GM12878 (cell line): ENCODE measurements around the gene OR4D6. TPM values are rescaled to one million over a fixed set of nuclear protein-coding genes. Genes with fewer than 3 reads are reported as not detected.

Source experiments
- ATAC-seq: fragments of 200-7000 bp; cut with Tn5 transposase; 3 replicates; pipeline ENCODE4 v1.9.1; 2020; ENCODE audit warnings: mild to moderate bottlenecking, moderate library complexity
- BruUV-seq: library from RNA; stranded (reverse); fragments of 400-500 nt; replicated peaks from 2 replicates; lab custom pipeline; 2021; lab: Mats Ljungman, UMichigan
- CTCF ChIA-PET: fragments of 300-600 bp; sonication (Branson Sonifier 250); formaldehyde crosslinking; extraction: SDS; loops from one replicate; lab custom pipeline; 2021; ENCODE audit warnings: inconsistent platforms; lab: Yijun Ruan, JAX
- POLR2A ChIA-PET: fragments of 350-600 bp; formaldehyde crosslinking; extraction: SDS; loops from one replicate; lab custom pipeline; 2021; ENCODE audit warnings: inconsistent platforms; lab: Charles Lee
- RAD21 ChIA-PET: fragments of 300-600 bp; sonication (Branson Sonifier 250); formaldehyde crosslinking; loops from one replicate; lab custom pipeline; 2023; ENCODE audit warnings: antibody characterized with exemption; ENCODE audit not compliant: unreplicated experiment; lab: Charles Lee
- SMC1A ChIA-PET: fragments of 300-600 bp; sonication (Branson Sonifier 250); formaldehyde crosslinking; loops from one replicate; lab custom pipeline; 2023; ENCODE audit not compliant: unreplicated experiment, uncharacterized antibody; lab: Charles Lee
- DNase-seq: peaks from one replicate; pipeline ENCODE4 v3.0.0-alpha.2; 2011; ENCODE audit warnings: low read depth, low spot score
- FAIRE-seq: peaks from 3 replicates; lab custom pipeline; 2011; peaks lifted over from hg19 to GRCh38; lab: Jason Lieb, UNC
- H2AFZ ChIP-seq: 2 replicates; pipeline ENCODE4 v1.6.0; 2011; ENCODE audit warnings: low read depth, low read length, control low read depth; ENCODE audit not compliant: control insufficient read depth
- H3K27ac ChIP-seq: 2 replicates; pipeline ENCODE4 v1.5.1; 2011; ENCODE audit warnings: control low read depth; ENCODE audit not compliant: control insufficient read depth, insufficient read depth
- H3K27me3 ChIP-seq, 2 experiments: replicated peaks in 1 of 2; 2 replicates each; pipeline versions ENCODE4 v1.6.0 to v1.6.1; 2011; ENCODE audit warnings: low read length in 1 of 2; ENCODE audit not compliant: control insufficient read depth in 2 of 2, insufficient read depth in 2 of 2
- H3K36me3 ChIP-seq, 2 experiments: 2 replicates each; pipeline ENCODE4 v1.5.1; 2011; ENCODE audit warnings: low read length in 1 of 2; ENCODE audit not compliant: control insufficient read depth in 2 of 2, insufficient read depth in 2 of 2
- H3K4me1 ChIP-seq: 2 replicates; pipeline ENCODE4 v1.6.1; 2011; ENCODE audit warnings: mild to moderate bottlenecking, low read length, moderate library complexity, mixed read lengths; ENCODE audit not compliant: control insufficient read depth, insufficient read depth
- H3K4me2 ChIP-seq: 2 replicates; pipeline ENCODE4 v1.6.0; 2011; ENCODE audit warnings: control low read depth; ENCODE audit not compliant: control insufficient read depth, insufficient read depth
- H3K4me3 ChIP-seq: fragments of 200-600 bp; sonication (generic); 2 replicates; pipeline ENCODE4 v1.5.1; 2016
- H3K79me2 ChIP-seq: 2 replicates; pipeline ENCODE4 v1.6.0; 2011; ENCODE audit warnings: low read length; ENCODE audit not compliant: control insufficient read depth, insufficient read depth
- H3K9ac ChIP-seq: 2 replicates; pipeline ENCODE4 v1.8.0; 2011; ENCODE audit warnings: low read length, control low read depth, mixed read lengths; ENCODE audit not compliant: control insufficient read depth, insufficient read depth
- H3K9me3 ChIP-seq: replicated peaks from 3 replicates; pipeline ENCODE4 v1.5.1; 2011; ENCODE audit warnings: mild to moderate bottlenecking, low read length; ENCODE audit not compliant: control insufficient read depth, insufficient read depth
- H4K20me1 ChIP-seq: 2 replicates; pipeline ENCODE4 v1.6.0; 2011; ENCODE audit not compliant: control insufficient read depth, insufficient read depth
- BACH1 ChIP-seq: fragments of 450-650 bp; IDR thresholded peaks from 2 replicates; pipeline ENCODE4 v1.6.1; 2017; ENCODE audit warnings: mild to moderate bottlenecking, borderline replicate concordance
- BHLHE40 ChIP-seq, 2 experiments: fragments of 450-650 bp in 1 of 2; IDR thresholded peaks; 2 replicates each; pipeline ENCODE4 v1.6.1; 2011 to 2017; ENCODE audit warnings: low read depth in 2 of 2, borderline replicate concordance in 1 of 2, improper control_type of control experiment in 1 of 2, low read length in 1 of 2, mild to moderate bottlenecking in 1 of 2
- BRCA1 ChIP-seq: IDR thresholded peaks from 2 replicates; pipeline ENCODE4 v1.6.1; 2011; ENCODE audit warnings: low read depth, low read length, improper control_type of control experiment
- ESRRA ChIP-seq: IDR thresholded peaks from 2 replicates; pipeline ENCODE4 v1.6.1; 2012; ENCODE audit warnings: mild to moderate bottlenecking, low read length, improper control_type of control experiment
- GABPA ChIP-seq: IDR thresholded peaks from 2 replicates; pipeline ENCODE4 v1.6.1; 2014; ENCODE audit warnings: antibody characterized with exemption, low read depth, mild to moderate bottlenecking, inconsistent platforms
- HDGF ChIP-seq: fragments of 450-650 bp; IDR thresholded peaks from 2 replicates; pipeline ENCODE4 v1.6.1; 2016; ENCODE audit warnings: antibody characterized with exemption
- IRF4 ChIP-seq: IDR thresholded peaks from 2 replicates; pipeline ENCODE4 v1.6.1; 2011; ENCODE audit warnings: low read depth, low read length
- MXI1 ChIP-seq: fragments of 150-350 bp; IDR thresholded peaks from 2 replicates; pipeline ENCODE4 v1.6.1; 2011; ENCODE audit warnings: low read depth, mild to moderate bottlenecking, inconsistent platforms, low read length, improper control_type of control experiment
- NR2C2 ChIP-seq: IDR thresholded peaks from 2 replicates; pipeline ENCODE4 v1.6.1; 2011; ENCODE audit warnings: borderline replicate concordance, low read depth; ENCODE audit not compliant: control insufficient read depth, insufficient read length
- RFX5 ChIP-seq: IDR thresholded peaks from 2 replicates; pipeline ENCODE4 v1.6.1; 2011; ENCODE audit warnings: low read depth, low read length, improper control_type of control experiment
- STAT1 ChIP-seq: fragments of 450-650 bp; conservative IDR thresholded peaks from 2 replicates; pipeline ENCODE4 v1.6.1; 2014; ENCODE audit warnings: antibody characterized with exemption, mild to moderate bottlenecking
- WRNIP1 ChIP-seq: IDR thresholded peaks from 2 replicates; pipeline ENCODE4 v1.6.1; 2011; ENCODE audit warnings: low read depth, low read length, improper control_type of control experiment, borderline replicate concordance
- ZNF217 ChIP-seq: fragments of 450-650 bp; IDR thresholded peaks from 2 replicates; pipeline ENCODE4 v1.6.1; 2017; ENCODE audit warnings: antibody characterized with exemption, mild to moderate bottlenecking
- WGBS: methylation state at CpG from one replicate; pipeline ENCODE4 v1.1.6; 2016; ENCODE audit warnings: low lambda C conversion rate; ENCODE audit not compliant: insufficient replicate concordance, insufficient coverage; ENCODE audit errors: missing lambda C conversion rate; 5-methylcytosine and 5-hydroxymethylcytosine counted together
- in situ Hi-C: fragments of 300-500 bp; cut with MboI; formaldehyde crosslinking; loops from 9 replicates; pipeline ENCODE4 v1.14.3; 2018; ENCODE audit warnings: mixed read lengths
- intact Hi-C: fragments of 100-400 bp; cut with micrococcal nuclease; formaldehyde crosslinking; loops from one replicate; pipeline ENCODE4 v1.14.2; 2022; ENCODE audit not compliant: unreplicated experiment
- polyA plus RNA-seq, 11 experiments: library from polyadenylated mRNA; depleted of rRNA in 4 of 11; unstranded in 6 of 11; stranded (reverse) in 5 of 11; fragments of >200 nt; fragmentation: Nextera tagmentation in 4 of 11; fragmentation: Illumina TruSeq in 1 of 11; extraction: Ambion mirVana in 4 of 11; extraction: Trizol in 1 of 11; gene quantifications; 1 replicate in 1 of 11; 2 replicates in 10 of 11; pipeline versions ENCODE4 v1.2.1 to v1.2.3, GENCODE V29; 2011 to 2016; ENCODE audit warnings: inconsistent platforms in 2 of 11, missing spikeins in 2 of 11, low read depth in 1 of 11
- total RNA-seq, 4 experiments: library from RNA; depleted of rRNA in 3 of 4; stranded (reverse); fragments of >200 nt in 3 of 4; fragmentation: Illumina TruSeq in 1 of 4; extraction: Trizol in 1 of 4; gene quantifications; 2 replicates each; pipeline versions ENCODE4 v1.2.1 to v1.2.3, GENCODE V29; 2013 to 2021
- TF ChIP-seq, protein P1 (sequence below): IDR thresholded peaks from 2 replicates; pipeline ENCODE4 v1.6.1; 2011; ENCODE audit warnings: borderline replicate concordance, low read depth, mild to moderate bottlenecking, moderate library complexity, mixed read lengths, low read length; ENCODE audit not compliant: insufficient read depth; ENCODE audit errors: extremely low read length
- TF ChIP-seq, protein P2 (sequence below): fragments of 450-650 bp; IDR thresholded peaks from 2 replicates; pipeline ENCODE4 v1.6.1; 2017; ENCODE audit warnings: mild to moderate bottlenecking, moderate library complexity
- TF ChIP-seq, protein P3 (sequence below): fragments of 150-350 bp; IDR thresholded peaks from 2 replicates; pipeline ENCODE4 v1.6.1; 2016; ENCODE audit warnings: low read depth, low read length

OR4D6 gene
- total and polyA plus RNA-seq, 10 of the 15 experiments (the other 5 are each of a cell fraction or from before 2014, with no cell fraction given): not detected

DNA sequence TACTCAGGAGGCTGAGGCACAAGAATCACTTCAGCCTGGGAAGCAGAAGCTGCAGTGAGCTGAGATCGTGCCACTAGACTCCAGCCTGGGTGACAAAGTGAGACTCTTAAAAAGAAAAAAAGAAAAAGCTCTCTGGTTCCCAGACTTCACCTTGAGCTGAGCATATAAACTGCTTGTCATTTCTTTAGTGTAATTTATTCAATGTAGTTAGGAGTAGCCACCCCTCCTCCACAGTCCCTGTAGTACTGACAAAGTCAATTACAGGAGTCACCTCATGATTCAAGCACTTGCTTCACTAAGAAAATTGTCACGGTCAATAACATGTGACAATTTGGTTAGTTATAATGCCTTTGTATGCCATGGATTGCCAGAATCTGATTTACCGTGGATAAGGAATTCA lies 23.6 kb downstream of the OR4D6 start:
- SMC1A ChIA-PET: no interaction called here
- no TSS peak for BruUV-seq
- no peak for ATAC-seq
- no peak for DNase-seq
- H3K4me3 ChIP-seq: no peak overlapping the region
- FAIRE-seq: no peak
- WGBS: 3% methylated on average over 3 of the region's 3 CpGs
- no peak overlapping the region for H3K27ac ChIP-seq
- H4K20me1 ChIP-seq: no peaks in the 10 kb centered on the region
- no peak overlapping the region for H3K9ac ChIP-seq
- no peaks in the 10 kb centered on the region; the same call in 1 of the 2 replicates for H3K4me1 ChIP-seq
- H3K36me3 ChIP-seq: no peaks in the 10 kb centered on the region
- RAD21 ChIA-PET: no interaction called here
- CTCF ChIA-PET: no interaction called here
- no peaks in the 10 kb centered on the region for H3K9me3 ChIP-seq
- intact Hi-C loops (no loop called here), in situ Hi-C loops (no loop called here)
- no peak overlapping the region for H3K4me2 ChIP-seq
- H3K27me3 ChIP-seq: no peaks in the 10 kb centered on the region
- POLR2A ChIA-PET: no interaction called here
- H2AFZ ChIP-seq: no peak overlapping the region
- no peaks in the 10 kb centered on the region for H3K79me2 ChIP-seq
- TF ChIP-seq, protein P1, sequence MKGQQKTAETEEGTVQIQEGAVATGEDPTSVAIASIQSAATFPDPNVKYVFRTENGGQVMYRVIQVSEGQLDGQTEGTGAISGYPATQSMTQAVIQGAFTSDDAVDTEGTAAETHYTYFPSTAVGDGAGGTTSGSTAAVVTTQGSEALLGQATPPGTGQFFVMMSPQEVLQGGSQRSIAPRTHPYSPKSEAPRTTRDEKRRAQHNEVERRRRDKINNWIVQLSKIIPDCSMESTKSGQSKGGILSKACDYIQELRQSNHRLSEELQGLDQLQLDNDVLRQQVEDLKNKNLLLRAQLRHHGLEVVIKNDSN: no peak
- TF ChIP-seq BACH1 (no peak), ZNF217 (no peak), HDGF (no peak), RFX5 (no peak), WRNIP1 (no peak), GABPA (no peak), ESRRA (no peak), BRCA1 (no peak), STAT1 (no peak), MXI1 (no peak), NR2C2 (no peak), IRF4 (no peak), BHLHE40 (IDR thresholded peaks at IDR 0.05; ENCODE audit: borderline replicate concordance in 1 of 2, low read depth in 2 of 2, low read length in 1 of 2) (no peak)
- TF ChIP-seq, protein P2, sequence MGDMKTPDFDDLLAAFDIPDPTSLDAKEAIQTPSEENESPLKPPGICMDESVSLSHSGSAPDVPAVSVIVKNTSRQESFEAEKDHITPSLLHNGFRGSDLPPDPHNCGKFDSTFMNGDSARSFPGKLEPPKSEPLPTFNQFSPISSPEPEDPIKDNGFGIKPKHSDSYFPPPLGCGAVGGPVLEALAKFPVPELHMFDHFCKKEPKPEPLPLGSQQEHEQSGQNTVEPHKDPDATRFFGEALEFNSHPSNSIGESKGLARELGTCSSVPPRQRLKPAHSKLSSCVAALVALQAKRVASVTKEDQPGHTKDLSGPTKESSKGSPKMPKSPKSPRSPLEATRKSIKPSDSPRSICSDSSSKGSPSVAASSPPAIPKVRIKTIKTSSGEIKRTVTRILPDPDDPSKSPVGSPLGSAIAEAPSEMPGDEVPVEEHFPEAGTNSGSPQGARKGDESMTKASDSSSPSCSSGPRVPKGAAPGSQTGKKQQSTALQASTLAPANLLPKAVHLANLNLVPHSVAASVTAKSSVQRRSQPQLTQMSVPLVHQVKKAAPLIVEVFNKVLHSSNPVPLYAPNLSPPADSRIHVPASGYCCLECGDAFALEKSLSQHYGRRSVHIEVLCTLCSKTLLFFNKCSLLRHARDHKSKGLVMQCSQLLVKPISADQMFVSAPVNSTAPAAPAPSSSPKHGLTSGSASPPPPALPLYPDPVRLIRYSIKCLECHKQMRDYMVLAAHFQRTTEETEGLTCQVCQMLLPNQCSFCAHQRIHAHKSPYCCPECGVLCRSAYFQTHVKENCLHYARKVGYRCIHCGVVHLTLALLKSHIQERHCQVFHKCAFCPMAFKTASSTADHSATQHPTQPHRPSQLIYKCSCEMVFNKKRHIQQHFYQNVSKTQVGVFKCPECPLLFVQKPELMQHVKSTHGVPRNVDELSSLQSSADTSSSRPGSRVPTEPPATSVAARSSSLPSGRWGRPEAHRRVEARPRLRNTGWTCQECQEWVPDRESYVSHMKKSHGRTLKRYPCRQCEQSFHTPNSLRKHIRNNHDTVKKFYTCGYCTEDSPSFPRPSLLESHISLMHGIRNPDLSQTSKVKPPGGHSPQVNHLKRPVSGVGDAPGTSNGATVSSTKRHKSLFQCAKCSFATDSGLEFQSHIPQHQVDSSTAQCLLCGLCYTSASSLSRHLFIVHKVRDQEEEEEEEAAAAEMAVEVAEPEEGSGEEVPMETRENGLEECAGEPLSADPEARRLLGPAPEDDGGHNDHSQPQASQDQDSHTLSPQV: no peak
- TF ChIP-seq, protein P3, sequence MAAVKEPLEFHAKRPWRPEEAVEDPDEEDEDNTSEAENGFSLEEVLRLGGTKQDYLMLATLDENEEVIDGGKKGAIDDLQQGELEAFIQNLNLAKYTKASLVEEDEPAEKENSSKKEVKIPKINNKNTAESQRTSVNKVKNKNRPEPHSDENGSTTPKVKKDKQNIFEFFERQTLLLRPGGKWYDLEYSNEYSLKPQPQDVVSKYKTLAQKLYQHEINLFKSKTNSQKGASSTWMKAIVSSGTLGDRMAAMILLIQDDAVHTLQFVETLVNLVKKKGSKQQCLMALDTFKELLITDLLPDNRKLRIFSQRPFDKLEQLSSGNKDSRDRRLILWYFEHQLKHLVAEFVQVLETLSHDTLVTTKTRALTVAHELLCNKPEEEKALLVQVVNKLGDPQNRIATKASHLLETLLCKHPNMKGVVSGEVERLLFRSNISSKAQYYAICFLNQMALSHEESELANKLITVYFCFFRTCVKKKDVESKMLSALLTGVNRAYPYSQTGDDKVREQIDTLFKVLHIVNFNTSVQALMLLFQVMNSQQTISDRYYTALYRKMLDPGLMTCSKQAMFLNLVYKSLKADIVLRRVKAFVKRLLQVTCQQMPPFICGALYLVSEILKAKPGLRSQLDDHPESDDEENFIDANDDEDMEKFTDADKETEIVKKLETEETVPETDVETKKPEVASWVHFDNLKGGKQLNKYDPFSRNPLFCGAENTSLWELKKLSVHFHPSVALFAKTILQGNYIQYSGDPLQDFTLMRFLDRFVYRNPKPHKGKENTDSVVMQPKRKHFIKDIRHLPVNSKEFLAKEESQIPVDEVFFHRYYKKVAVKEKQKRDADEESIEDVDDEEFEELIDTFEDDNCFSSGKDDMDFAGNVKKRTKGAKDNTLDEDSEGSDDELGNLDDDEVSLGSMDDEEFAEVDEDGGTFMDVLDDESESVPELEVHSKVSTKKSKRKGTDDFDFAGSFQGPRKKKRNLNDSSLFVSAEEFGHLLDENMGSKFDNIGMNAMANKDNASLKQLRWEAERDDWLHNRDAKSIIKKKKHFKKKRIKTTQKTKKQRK: no peak
